DOHH2 (cell line): ENCODE data around the gene CHKA.

Experiments used
- EZH2phosphoT487 ChIP-seq: fragments of 200-600 bp; sonication (generic); IDR thresholded peaks from 2 replicates; pipeline ENCODE4 v1.6.1; 2017; ENCODE audit warnings: borderline replicate concordance, mild to moderate bottlenecking, antibody characterized with exemption, low read length, moderate library complexity, mixed read lengths
- TF ChIP-seq, protein P1 (sequence below): fragments of 200-600 bp; sonication (generic); IDR thresholded peaks from one replicate; pipeline ENCODE4 v1.5.1; 2014; ENCODE audit warnings: antibody characterized with exemption, mild to moderate bottlenecking, low read depth, low read length; ENCODE audit not compliant: poor library complexity, severe bottlenecking

DNA sequence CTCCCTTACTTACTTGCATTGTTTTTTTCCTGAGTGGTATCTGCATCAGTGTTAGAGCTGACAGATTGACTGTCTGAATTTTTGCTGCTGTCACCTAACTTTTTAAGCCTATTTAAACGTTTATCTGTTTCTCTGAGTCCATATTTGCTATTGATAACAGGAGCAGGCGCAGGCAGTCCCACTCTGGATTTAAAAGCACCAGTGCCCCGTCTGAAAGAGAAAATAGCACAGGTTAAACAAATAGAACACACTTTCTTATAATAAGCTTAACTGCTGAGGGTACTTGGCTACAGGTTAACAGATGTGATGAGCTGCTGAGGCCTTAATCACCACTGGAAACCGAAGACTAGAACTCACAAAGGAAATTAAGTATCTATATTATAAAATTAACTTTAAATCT is 45.8 kb upstream of the CHKA start:
- TF ChIP-seq, protein P1, sequence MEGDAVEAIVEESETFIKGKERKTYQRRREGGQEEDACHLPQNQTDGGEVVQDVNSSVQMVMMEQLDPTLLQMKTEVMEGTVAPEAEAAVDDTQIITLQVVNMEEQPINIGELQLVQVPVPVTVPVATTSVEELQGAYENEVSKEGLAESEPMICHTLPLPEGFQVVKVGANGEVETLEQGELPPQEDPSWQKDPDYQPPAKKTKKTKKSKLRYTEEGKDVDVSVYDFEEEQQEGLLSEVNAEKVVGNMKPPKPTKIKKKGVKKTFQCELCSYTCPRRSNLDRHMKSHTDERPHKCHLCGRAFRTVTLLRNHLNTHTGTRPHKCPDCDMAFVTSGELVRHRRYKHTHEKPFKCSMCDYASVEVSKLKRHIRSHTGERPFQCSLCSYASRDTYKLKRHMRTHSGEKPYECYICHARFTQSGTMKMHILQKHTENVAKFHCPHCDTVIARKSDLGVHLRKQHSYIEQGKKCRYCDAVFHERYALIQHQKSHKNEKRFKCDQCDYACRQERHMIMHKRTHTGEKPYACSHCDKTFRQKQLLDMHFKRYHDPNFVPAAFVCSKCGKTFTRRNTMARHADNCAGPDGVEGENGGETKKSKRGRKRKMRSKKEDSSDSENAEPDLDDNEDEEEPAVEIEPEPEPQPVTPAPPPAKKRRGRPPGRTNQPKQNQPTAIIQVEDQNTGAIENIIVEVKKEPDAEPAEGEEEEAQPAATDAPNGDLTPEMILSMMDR, result no peak
- no peak for TF ChIP-seq EZH2phosphoT487
